Sciatic nerve (tissue), 2 donors: ENCODE measurements around the gene LRRC4B. TPM values are rescaled to one million over a fixed set of nuclear protein-coding genes. Genes with fewer than 3 reads are reported as not detected.
"Not testable (repeated sequence)": the region's sequence is repeated elsewhere in the genome, so short reads cannot be mapped to it uniquely, and the experiment has no call there.

Experiments
- ATAC-seq: fragments of 200-7000 bp; cut with Tn5 transposase; one replicate; pipeline ENCODE4 v1.9.1; 2020; ENCODE audit warnings: mild to moderate bottlenecking, moderate library complexity
- DNase-seq: peaks from one replicate; pipeline ENCODE4 v3.0.0-alpha.2; 2020; ENCODE audit warnings: low spot score
- intact Hi-C: fragments of 100-400 bp; cut with DNase I; formaldehyde crosslinking; loops from one replicate; pipeline ENCODE4 v1.14.2; 2022
- total RNA-seq: library from RNA; stranded (reverse); fragmentation: NEBNext Ultra II Directional; extraction: Animal tissue kit (Norgen Biotek cat#: 25700); gene quantifications from one replicate; pipeline ENCODE4 v1.2.1, GENCODE V29; 2021
- donor health status: DM: no; HTN: no; CAD: no.
- donor health status: DM: no; HTN: no; CAD: no.

LRRC4B gene
- total RNA-seq, 1 donor from 2014 or later, result 3.5 TPM

GRCh38 chr19:50478901-50479715, 89.1 kb downstream of the LRRC4B start:
- no peak for DNase-seq
- intact Hi-C loops, result no loop called here
- no peak for ATAC-seq

GRCh38 chr19:50477751-50478515, 90.3 kb downstream of the LRRC4B start:
- ATAC-seq (no peak), DNase-seq (no peak)
- intact Hi-C loops, result no loop called here

GRCh38 chr19:50476907-50477238, 91.4 kb downstream of the LRRC4B start:
- intact Hi-C loops, result no loop called here
- no peak for ATAC-seq
- DNase-seq, result no peak

GRCh38 chr19:50476224-50476906, 91.9 kb downstream of the LRRC4B start, which contains the start of the genes EMC10 and GARIN5A:
EMC10 (plus strand) TSS chr19:50476507; CDS start chr19:50476545, 38 bp downstream.
GARIN5A (minus strand) TSS chr19:50476848; CDS start chr19:50476388, 460 bp downstream.
- DNase-seq (peak; percentile 91), ATAC-seq (peak; percentile 97)
- intact Hi-C loops, result no loop called here

- DNase-seq, result no peak
- intact Hi-C loops, result no loop called here
- ATAC-seq, result no peak
These were observed 92.5 kb downstream of the LRRC4B start for GRCh38 chr19:50475736-50476223.

- no peak for DNase-seq
- intact Hi-C loops, result no loop called here
- no peak for ATAC-seq
These were observed 93.1 kb downstream of the LRRC4B start for GRCh38 chr19:50475101-50475568.

GRCh38 chr19:50473336-50473735, 94.9 kb downstream of the LRRC4B start:
- ATAC-seq, intact Hi-C loops: not testable (repeated sequence)

GRCh38 chr19:50468818-50469217, 99.4 kb downstream of the LRRC4B start:
- ATAC-seq (no peak), DNase-seq (no peak)
- intact Hi-C loops, result no loop called here

More at GRCh38 chr19:50473336-50473735, 94.9 kb downstream of the LRRC4B start:
- not testable (repeated sequence) for DNase-seq

GRCh38 chr19:50467566-50467965, 100.7 kb downstream of the LRRC4B start:
- intact Hi-C loops, result no loop called here
- ATAC-seq, result no peak

More at GRCh38 chr19:50467566-50467965, 100.7 kb downstream of the LRRC4B start:
- DNase-seq, result no peak

Other genes starting within 250 kb of the LRRC4B start
- gene KCNC3, start 239.1 kb downstream of the LRRC4B start, total RNA-seq, result 2.7 TPM
- 3.4 TPM for gene NAPSA, start 202.8 kb downstream of the LRRC4B start, total RNA-seq
- 73.7 TPM for gene NR1H2, start 192.0 kb downstream of the LRRC4B start, total RNA-seq
- 21.3 TPM for gene POLD1, start 184.1 kb downstream of the LRRC4B start, total RNA-seq
- 2.9 TPM for gene SPIB, start 149.5 kb downstream of the LRRC4B start, total RNA-seq
- not detected for gene MYBPC2, start 135.5 kb downstream of the LRRC4B start, total RNA-seq
- 66.9 TPM for gene EMC10, start 91.9 kb downstream of the LRRC4B start, total RNA-seq
- gene GARIN5A, start 91.6 kb downstream of the LRRC4B start, total RNA-seq, result 0.45 TPM
- 33.6 TPM for gene JOSD2, start 57.2 kb downstream of the LRRC4B start, total RNA-seq
- gene ASPDH, start 54.5 kb downstream of the LRRC4B start, total RNA-seq, result not detected
- gene SYT3, start 71.4 kb upstream of the LRRC4B start, total RNA-seq, result not detected
- gene C19orf81, start 81.0 kb upstream of the LRRC4B start, total RNA-seq, result not detected
- gene SHANK1, start 151.4 kb upstream of the LRRC4B start, total RNA-seq, result 1.4 TPM
- 16.6 TPM for gene CLEC11A, start 154.9 kb upstream of the LRRC4B start, total RNA-seq
- not detected for gene GPR32, start 202.0 kb upstream of the LRRC4B start, total RNA-seq
- not detected for gene ACP4, start 222.0 kb upstream of the LRRC4B start, total RNA-seq